ENCODE data around the gene CHD2.

Gene CHD2

DNA sequence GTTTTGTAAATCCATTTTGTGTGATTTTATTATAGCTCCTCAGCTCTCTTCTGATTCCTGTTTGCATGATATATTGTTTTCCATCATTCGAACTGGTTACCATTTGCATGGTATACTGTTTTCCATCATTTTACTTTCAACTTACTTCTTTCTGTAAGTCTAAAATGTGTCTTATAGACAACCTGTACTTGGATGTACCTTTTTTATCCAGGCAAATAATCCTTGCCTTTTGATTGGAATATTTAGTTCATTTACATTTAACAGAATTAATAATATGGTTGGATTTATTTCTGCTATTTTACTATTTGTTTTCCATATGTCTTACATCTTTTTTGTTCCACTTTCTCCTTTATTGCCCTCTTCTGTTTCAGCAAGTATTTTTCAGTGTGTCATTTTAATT lies 62.8 kb downstream of the CHD2 start:
- no peak for DNase-seq (ENCODE audit: low read depth)

DNA sequence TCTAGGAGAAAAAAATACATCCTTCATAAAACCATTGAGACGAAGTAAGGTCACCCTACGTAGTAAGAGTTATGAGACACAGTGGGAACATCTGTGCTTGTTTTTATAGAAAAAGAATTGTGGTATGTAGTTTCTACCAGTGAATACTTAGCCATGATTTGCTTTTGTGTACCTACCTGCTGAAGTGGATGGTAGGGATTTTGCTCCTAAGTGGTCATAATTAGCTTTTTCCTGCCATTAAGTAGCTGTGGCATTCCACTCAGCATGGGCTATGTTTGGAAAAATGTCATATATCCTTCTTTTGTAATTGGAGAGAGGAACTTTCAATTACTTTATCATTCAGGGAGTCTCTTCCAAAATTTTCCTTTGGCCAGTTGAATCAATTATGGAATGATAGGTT lies 63.7 kb downstream of the CHD2 start:
- no peak for DNase-seq (ENCODE audit: low read depth)

DNA sequence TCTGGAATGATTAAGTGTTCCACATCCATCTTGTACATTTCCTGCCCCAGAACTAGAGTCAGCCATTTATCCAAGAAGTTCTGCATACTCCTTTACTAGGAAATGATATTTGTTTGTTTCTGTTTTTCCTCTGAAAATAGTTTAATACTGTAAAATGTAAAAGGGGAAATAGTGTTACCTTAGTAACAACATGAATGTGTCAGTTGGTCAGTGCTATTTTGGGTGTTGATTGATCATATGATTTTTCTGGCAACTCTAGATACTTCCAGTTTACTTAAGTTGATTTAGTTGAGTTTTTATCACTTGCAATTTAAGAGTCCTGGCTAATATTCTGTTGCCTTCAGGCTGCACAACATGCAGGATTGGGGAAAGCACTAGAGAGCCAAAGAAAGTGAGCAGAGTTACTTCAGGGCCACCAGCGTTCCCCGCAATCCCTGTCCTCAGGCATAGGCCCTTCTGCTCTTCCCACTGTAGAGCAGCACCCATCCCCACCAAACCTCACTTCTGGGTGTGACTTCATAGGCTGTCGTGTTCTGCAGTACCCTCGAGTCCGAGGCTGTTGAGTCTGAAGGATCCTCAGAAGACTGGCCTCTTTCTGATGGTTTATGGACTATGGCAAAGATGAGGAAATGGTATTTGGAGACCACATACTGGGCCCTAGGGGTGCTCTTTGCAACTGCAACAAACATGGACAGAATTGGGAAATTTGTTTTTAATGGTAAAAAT lies 69.0 kb downstream of the CHD2 start:
- no peak for DNase-seq (ENCODE audit: low read depth)

DNA sequence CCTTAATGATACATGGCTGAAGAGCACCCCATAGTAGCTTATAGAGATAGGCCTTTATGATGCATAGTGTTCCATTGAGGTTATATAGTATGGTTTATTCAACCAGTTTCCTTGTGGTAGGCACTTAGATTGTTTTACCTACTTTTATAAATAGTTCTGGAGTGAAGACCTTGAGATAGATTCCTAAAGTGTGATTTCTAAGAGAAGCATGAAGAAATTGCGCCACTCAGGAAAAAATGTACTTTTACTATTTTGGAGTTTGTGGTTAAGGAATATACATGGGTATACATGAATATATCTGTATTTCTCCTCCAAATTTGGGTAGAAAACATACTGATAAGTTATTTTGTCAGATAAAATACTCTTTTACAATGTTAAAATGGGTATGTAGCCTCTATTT lies 70.5 kb downstream of the CHD2 start:
- no peak for DNase-seq (ENCODE audit: low read depth)

DNA sequence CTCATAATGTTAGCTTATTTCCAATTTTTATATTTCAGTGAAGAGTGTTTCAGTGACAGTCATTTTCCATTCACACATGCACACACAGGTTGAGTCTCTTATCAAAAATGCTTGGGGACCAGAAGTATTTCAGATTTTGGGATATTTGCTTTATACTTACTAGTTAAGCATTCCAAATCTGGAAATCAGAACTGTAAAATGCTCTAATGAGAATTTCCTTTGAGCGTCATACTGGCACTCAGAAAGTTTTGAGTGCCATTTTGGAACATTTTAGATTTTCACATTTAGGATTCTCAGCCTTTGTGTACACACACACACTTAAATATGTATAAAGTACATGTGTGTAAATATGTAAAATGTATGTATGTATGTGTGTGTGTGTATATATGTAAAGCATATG lies 71.0 kb downstream of the CHD2 start:
- DNase-seq (ENCODE audit: low read depth) = no peak

DNA sequence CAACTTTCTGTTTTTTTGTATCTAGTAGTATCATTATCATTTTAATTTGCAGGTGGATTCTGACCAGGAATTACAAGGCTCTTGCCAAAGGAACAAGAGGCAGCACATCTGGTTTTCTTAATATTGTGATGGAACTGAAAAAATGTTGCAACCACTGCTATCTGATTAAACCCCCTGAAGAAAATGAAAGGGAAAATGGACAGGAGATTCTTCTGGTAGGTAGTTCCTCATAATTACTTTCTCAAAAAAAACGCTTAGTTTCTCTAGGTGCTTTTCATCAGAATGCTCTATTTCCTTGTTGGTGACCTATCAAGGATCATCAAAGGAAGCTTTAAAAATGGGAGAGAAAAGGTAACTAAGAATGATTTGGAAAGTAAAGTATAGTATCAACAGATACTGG lies 71.6 kb downstream of the CHD2 start:
- DNase-seq (ENCODE audit: low read depth) = no peak

DNA sequence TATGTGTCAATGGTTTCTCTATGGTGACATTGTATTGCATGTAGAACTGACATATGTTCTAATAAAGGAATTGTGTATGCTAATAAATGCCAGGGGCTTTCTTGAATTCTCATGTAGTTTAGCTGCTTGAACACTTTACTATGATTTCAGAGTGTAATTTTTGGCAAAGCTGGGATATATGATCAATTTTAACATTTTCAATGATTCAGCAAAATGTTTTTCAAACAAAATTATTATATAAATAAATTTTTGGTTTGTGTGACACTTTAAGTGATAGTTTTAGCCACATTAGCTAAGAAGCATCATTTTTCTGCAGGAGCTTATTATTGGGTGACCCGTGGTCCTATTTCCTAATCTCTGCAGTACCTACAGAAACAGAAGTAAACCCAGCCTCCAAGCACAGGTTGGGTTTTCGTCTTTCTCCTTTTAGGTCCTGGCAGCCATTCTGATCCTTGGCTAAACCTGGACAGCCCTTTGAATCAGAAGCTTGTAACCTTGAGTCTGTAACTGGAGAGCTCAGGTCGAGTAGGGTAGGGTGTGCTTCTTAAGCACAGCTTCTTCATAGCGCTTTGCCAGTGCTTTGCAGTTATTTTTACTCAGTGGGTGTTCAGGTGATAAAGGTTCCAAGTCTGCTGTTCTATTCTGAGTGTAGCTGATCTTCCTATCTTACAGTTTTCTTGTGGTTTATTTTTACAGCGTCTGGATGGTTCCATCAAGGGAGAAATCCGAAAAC lies 74.2 kb downstream of the CHD2 start:
- DNase-seq (ENCODE audit: low read depth) = no peak

DNA sequence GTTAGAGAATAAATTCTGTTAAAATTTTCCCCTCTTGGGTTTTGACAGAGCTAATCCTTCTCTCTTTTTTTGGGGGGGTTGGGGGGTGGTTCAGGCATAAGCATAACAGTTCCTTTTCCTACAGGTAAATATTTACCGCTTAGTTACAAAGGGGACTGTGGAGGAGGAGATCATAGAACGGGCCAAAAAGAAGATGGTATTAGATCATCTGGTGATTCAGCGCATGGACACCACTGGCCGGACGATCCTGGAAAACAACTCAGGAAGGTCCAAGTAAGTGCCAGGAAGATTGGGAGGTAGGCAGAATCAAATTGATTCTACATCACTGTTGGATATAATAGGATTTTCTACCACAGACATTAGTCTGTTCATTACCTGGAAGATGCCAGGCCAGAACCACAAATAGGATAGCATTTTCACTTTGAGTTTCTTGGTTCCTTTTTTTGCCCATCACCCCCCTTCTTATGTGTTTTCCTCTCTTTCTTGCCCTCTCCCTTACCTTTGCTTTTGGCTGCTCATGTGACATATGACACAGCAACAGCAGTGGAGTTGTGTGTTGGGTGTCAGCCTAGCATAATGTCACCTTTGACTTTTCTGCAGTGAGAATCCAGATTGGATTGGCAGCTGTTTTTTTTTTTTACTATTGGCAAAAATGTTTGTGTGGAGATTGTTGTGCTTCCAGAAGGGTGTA lies 79.0 kb downstream of the CHD2 start:
- DNase-seq (ENCODE audit: low read depth) = no peak

DNA sequence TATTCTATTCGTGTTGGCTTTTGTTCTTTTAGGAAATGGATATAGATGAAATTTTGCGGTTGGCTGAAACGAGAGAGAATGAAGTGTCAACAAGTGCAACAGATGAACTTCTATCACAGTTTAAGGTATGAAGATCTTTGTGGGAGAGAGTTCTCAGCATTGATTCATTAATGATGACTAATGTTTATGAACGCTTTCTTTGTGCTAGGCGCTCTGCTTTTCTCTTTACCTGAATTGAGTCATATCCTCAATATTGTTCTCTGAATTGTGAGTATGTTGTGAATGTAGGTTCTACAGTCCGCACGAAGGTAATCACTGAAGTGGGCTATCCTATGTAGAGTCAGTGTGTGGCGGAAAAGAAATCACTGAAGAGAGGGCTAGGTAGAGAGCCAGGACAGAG lies 81.2 kb downstream of the CHD2 start:
- no peak for DNase-seq (ENCODE audit: low read depth)

DNA sequence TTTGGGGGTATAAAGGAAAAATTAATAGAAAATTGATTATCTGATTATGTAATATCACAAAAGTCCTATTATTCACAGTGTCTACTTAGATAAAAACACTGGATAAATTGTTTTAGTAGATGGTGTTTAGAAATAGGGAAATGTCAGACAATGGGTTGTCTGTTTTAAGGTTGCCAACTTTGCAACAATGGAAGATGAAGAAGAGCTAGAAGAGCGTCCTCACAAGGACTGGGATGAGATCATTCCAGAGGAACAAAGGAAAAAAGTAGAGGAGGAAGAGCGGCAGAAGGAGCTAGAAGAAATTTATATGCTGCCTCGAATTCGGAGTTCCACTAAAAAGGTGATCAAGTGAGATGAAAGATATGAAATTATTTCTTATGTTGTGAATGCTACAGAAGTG lies 84.0 kb downstream of the CHD2 start:
- DNase-seq (ENCODE audit: low read depth) = no peak

DNA sequence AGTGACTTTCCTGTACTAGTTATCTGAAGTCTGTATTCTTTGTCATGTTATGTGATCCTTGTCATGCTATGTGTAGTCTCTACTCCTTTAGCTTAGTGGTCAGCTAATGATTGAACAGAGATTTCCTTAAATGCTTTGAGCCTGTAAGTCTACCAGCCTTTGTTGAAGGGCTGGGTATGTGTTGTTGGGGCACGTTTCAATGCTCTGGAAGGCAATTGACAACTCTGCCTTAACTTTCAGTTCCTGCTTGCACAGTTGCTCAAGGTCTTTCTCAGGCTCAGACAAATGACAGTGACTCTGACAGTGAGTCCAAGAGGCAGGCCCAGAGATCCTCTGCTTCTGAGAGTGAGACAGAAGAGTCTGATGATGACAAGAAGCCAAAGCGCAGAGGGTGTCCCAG lies 89.3 kb downstream of the CHD2 start:
- DNase-seq (ENCODE audit: low read depth) = no peak

DNA sequence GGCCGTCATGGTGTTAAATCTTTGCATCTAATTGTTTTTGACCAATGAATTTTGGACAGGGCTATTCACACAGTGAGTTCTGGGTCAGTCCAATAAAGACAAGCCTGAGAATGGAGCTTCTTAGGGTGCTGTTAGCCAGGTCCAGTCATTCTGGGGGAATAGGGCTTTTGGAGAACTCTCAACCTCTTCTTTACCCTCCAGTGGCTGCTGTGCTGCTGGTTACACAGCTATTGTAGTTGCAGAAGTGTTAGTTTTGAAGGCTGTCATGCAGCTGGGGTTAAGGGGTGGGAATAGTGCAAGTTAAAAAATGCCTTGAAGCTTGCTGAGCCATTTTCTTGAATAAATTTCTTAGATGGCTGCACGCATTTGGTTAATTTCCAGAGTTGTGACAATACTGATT lies 89.9 kb downstream of the CHD2 start:
- DNase-seq (ENCODE audit: low read depth) = no peak

DNA sequence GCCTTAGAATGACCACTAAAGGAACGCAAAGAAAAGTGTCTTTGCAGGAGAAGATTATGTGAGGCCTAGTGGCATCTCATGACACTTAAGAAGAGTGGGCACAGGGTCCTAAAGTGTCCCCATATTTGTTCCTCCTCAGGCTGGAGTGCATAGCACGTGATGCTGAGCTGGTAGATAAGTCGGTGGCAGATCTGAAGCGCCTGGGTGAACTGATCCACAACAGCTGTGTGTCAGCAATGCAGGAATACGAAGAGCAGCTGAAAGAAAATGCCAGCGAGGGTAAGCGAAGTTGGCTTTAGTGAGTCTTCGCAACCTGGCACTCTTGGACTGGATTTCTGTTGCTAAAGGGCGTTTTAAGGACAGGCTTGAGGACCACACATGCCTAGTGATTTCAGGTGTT lies 92.6 kb downstream of the CHD2 start:
- no peak for DNase-seq (ENCODE audit: low read depth)

DNA sequence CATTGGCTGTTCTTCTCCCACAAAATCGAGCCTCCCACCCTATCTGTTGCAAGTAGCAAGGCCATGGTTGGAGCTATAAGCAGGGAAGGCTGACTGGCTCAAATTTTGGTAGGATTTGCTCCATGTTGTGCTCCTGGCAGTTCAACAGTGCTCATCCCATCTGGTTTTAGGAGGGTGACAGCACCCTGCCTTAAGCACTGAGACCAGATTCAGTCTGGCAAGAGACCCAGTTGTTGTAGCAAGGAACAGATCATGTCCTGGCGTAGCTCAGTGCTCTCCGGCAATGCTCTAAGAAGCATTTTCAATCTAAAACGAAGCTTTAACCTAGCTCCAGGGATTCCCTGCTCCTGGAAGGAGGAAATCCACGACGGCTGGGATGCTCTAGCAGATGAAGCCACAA lies 97.7 kb downstream of the CHD2 start:
- no peak for DNase-seq (ENCODE audit: low read depth)

DNA sequence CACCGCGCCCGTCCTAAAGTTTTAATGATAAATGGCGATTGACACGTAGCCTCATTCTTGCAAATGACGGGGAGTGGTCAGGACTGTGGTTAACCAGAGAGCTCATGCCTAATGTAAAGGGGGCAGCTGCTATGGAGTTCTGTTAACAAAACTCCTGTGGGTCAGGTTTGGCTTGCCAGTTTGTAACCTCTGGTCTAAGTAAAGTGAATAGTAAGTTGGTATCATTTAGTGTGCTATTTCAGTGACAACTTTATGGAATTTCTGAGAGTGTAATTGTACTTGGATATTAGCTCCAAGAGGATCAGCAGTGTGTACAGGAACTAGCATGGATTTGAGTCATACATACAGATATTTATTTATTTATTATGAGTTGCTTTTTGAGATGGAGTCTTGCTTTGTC lies 101.0 kb downstream of the CHD2 start:
- no peak for DNase-seq (ENCODE audit: low read depth)

DNA sequence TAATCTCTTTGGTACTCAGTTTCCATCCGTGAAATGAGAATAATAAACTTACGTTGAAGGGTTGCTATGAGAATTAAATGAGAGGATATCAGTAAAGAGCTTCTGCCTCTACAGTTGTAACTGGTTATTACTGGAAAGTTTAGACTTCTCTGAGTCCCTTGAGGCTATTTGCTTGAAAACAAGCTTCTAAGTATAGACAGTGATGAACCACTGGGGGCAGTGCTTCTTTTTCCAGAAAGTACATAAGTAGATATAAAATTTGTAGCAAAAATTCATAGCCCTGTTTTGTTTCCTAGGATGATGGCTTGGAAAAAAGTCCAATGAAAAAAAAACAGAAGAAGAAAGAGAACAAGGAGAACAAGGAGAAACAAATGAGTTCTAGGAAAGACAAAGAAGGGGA lies 101.8 kb downstream of the CHD2 start:
- DNase-seq (ENCODE audit: low read depth) = no peak

DNA sequence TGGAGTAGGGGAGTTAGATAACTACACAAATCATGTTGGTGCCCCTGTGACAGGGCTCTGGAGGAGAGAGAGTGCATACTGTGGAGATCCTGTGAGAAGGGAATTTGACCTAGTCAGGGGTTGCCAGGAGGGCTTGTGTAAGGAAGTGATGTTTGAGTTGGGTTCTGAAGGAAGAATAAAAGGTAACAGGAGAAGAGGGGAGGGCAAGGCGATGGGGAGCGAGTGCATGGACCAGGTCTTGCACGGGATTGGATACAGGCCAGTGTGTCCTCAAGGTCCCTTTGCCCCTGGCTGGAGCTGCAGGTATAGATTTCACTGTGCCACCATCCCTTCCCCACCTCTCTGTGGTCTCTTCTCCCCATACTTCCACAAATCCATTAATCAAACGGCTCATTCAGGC lies 105.0 kb downstream of the CHD2 start:
- no peak for DNase-seq (ENCODE audit: low read depth)

DNA sequence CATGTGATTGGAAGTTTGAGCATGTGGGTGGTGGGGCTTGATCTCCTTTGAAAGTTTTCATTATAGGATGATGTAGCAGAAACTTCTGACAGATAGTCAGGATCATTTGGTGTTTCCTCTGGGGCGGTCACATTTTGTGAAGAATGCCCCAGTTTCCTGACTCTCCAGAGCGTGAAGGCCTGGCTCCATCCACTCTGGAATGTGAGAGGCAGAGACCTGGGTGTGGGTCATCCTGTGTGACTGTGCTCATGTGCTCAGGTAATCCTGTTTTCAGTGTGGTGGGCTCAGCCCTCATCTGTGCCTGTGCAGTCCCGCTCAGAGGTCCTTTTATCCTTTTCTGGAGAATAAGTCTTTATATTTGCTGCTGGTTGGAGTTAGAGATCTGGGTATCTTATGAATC lies 107.9 kb downstream of the CHD2 start:
- no peak for DNase-seq (ENCODE audit: low read depth)

DNA sequence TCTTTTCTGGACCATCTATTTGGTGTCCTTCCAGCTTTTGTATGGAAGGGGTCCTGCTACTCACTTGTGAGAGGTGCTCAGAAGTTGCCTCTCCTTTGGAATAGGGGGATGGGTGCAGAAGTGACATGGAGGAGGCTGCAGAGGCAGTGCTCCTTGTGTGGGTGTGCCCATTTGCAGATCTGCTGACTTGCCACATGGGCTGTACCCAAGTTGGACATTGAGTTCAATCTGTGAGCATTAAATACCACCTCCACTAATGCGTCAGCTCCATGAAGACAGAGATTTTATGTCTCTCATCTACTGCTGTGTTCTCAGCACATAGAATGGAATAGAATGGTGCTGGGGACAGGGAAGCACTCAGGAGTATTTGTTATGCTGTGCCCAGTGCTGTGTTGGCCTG lies 112.7 kb downstream of the CHD2 start:
- no peak for DNase-seq (ENCODE audit: low read depth)

DNA sequence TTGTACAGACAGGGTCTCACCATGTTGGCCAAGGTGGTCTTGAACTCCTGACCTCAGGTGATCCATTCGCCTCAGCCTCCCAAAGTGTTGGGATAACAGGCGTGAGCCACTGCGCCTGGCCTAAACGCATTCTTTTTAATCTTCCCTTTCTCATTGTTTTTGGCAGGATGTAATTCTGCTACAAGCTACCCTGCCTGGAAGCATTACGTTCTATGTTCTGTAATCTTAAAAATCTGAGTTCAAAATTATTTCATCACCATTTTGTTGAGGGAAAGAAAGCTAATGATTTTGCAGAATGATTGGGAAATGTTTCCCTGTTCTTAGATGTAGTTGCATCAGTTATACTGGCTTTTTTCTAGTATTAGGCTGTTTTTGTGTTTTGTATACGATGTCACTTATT lies 117.4 kb downstream of the CHD2 start:
- DNase-seq (ENCODE audit: low read depth) = peak; percentile 60

DNA sequence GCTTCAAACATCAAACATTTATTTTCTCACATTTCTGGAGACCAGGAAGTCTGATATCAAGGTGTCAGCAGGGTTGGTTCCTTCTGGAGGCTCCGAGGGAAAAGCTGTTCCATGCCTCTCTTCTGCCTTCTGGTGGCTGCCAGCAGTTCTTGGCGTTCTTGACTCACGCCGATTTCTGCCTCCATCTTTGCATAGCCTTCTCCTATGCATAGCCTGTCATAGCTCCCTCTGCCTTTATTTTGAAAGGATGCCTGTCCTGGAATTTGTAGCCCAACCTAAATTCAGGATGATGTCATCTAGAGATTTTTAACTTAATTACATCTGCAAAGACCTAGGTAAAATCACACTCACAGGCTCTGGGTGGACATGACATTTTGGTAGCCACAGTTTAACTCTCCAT lies 118.5 kb downstream of the CHD2 start:
- no peak for DNase-seq (ENCODE audit: low read depth)

DNA sequence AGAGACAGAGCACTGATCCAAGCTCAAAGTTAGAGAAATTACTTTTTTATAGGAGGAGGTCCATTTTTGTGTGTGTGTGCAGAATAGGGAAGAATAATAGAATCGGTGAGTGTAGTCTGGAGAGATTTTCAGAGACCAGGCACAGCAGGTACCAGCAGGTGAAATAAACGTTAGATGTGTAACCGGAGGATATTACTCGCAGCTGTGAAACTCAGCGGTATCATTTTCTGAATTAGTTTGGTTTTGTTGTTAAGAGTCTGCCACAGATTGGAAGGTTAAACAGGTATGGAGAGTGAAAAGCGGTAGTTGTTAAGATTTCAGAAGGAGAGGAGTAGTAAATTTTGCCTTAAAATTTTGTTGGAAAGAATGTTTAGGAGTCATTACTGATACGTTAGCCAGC lies 119.0 kb downstream of the CHD2 start:
- no peak for DNase-seq (ENCODE audit: low read depth)

DNA sequence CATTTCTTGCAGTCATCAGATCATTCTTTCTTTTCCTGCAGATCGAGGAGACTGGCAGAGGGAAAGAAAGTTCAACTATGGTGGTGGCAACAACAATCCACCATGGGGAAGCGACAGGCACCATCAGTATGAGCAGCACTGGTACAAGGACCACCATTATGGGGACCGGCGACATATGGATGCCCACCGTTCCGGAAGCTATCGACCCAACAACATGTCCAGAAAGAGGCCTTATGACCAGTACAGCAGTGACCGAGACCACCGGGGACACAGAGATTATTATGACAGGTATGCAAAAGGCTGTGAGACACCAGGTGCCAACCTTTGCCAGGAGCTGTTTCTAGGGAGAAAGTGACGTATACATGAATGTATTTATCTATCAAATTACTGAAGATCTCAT lies 119.8 kb downstream of the CHD2 start:
- no peak for DNase-seq (ENCODE audit: low read depth)

Data from fibroblast of the conjunctiva (primary cell).